Spleen (tissue), 7 donors: ENCODE results near the gene KIAA1549.

Source experiments
- POLR2A ChIP-seq, 3 donors: fragments of 450-650 bp; IDR thresholded peaks; one replicate each; pipeline ENCODE4 v1.5.1; 2017; ENCODE audit warnings: antibody characterized with exemption in 3 of 3, mild to moderate bottlenecking in 1 of 3
- POLR2AphosphoS5 ChIP-seq, 3 donors: sonication (generic); formaldehyde crosslinking; IDR thresholded peaks; one replicate each; pipeline ENCODE4 v1.5.1; 2017; ENCODE audit warnings: antibody characterized with exemption in 3 of 3
- TF ChIP-seq, protein P1 (sequence below), 11 experiments: fragments of 200-600 bp in 7 of 11; fragments of 450-650 bp in 4 of 11; sonication (generic) in 4 of 11; IDR thresholded peaks in 8 of 11; conservative IDR thresholded peaks in 3 of 11; 1 replicate in 7 of 11; 2 replicates in 4 of 11; pipeline versions ENCODE4 v1.4.0 to v1.8.0; 2016 to 2021; ENCODE audit warnings: antibody characterized with exemption in 11 of 11, inconsistent platforms in 4 of 11, mild to moderate bottlenecking in 1 of 11
- donor health status: DM: no; HTN: no; CAD: no; lungs with moderate emphysema.
- donor health status: DM: no; HTN: no; CAD: no.
- donor health status: DM: no; HTN: no; CAD: no.

- TF ChIP-seq, protein P1, sequence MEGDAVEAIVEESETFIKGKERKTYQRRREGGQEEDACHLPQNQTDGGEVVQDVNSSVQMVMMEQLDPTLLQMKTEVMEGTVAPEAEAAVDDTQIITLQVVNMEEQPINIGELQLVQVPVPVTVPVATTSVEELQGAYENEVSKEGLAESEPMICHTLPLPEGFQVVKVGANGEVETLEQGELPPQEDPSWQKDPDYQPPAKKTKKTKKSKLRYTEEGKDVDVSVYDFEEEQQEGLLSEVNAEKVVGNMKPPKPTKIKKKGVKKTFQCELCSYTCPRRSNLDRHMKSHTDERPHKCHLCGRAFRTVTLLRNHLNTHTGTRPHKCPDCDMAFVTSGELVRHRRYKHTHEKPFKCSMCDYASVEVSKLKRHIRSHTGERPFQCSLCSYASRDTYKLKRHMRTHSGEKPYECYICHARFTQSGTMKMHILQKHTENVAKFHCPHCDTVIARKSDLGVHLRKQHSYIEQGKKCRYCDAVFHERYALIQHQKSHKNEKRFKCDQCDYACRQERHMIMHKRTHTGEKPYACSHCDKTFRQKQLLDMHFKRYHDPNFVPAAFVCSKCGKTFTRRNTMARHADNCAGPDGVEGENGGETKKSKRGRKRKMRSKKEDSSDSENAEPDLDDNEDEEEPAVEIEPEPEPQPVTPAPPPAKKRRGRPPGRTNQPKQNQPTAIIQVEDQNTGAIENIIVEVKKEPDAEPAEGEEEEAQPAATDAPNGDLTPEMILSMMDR (IDR thresholded peaks at IDR 0.05 in 8 of 11, conservative IDR thresholded peaks at IDR 0.05 in 3 of 11), result no peak
- no peak for TF ChIP-seq POLR2A (IDR thresholded peaks at IDR 0.05)
- TF ChIP-seq POLR2AphosphoS5 (IDR thresholded peaks at IDR 0.05), result no peak
These were observed 176.6 kb downstream of the KIAA1549 start for GRCh38 chr7:138804618-138805017.
